GM21447 (cell line): ENCODE results near the gene HOXB4.
A peak's percentile ranks its signal among the peaks of the same experiment; 100 is the strongest.

ENCODE experiments used
- ATAC-seq: cut with Tn5 transposase; IDR thresholded peaks from one replicate; pipeline ENCODE4 v1.9.1; 2021; ENCODE audit not compliant: unreplicated experiment

The HOXB4 gene

DNA sequence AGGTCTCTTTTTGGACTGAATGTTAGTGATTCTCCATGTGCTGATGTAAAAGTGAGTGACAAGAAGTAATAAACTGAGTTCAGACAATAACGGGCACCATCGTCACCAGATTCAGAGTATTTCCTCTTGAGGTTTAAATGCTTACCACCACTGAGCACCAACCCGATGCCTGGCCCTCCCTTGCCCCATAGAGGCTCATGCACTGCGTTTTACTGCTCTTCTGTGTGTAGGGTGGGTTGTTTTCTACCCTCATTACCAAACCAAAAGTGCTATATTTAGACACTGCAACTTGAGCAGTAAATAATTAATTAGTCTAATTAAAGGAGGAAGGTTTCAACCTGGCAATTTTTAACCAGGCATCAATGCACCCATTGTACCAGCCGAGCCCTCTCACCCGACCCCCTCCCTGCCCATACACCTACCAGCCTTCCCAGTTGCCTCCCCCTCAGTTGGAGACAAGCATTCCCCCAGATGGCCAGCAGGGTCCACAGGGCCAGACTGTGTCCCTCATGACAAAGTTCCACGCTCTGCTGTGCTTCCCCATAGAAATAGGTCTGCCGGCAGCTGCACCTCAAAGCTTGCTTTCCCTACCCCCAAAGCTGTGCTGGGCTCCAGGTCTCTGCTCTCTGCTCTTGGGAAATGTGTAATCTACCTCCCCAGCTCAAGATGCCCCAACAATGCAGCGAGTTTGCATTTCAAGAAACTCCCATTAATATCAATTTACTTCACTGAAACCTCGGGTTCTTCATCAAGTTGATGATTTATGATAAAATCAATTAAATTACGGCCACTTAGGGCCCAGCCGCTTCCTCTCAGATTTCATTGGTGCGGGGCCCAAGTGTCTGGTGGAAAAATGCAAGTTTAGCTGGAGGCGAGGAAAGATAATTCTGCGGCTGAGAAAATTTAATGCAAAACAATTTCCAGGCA lies 16.0 kb downstream of the HOXB4 start:
- ATAC-seq = peak; percentile 61

DNA sequence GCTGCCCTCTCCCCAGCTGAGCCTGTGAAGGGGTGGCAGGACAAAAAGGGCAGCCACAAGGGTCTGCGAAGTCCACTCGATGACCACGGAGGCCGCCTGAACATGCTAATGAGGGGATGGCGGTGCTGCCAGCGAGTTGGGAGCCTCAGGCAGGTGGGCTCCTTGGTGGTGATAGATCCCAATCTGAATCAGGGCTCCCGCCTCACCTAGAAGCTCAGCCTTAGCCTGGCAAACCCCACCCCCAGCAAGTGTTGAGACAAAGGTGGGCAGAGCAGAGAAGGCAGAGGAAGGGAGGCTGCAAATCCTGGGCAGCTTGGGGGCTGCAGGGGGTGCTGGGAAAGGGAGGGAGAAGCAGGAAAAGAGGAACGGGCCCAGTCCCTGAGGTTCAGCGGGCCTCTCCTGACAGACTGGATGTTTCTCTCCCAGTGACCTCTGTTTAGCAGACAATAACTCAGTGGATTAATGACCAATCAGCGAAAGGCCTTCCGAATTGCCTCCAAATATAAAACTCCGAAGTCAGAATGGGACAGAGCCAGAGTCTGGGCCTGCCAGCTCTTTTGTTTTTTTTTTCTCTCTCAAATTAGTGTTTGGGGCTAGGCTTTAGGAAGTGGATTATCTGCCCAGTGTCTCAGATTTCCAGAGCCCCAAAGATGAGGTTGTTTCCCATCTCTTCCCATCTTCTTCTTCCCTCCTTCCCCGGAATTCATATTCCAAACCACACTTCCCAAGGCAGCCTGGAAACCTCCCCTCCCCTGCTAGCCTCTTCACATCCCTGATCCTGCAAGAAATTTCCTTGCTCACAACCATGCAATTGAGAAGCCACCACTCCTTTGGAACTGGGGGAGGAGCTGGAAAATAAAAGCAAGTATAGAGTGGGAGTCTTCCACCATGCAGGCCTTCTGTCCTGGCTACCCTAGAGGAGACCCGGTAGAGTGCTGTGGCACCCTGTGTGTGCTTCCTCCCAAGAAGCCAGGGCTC lies 18.0 kb downstream of the HOXB4 start:
- ATAC-seq = no peak

DNA sequence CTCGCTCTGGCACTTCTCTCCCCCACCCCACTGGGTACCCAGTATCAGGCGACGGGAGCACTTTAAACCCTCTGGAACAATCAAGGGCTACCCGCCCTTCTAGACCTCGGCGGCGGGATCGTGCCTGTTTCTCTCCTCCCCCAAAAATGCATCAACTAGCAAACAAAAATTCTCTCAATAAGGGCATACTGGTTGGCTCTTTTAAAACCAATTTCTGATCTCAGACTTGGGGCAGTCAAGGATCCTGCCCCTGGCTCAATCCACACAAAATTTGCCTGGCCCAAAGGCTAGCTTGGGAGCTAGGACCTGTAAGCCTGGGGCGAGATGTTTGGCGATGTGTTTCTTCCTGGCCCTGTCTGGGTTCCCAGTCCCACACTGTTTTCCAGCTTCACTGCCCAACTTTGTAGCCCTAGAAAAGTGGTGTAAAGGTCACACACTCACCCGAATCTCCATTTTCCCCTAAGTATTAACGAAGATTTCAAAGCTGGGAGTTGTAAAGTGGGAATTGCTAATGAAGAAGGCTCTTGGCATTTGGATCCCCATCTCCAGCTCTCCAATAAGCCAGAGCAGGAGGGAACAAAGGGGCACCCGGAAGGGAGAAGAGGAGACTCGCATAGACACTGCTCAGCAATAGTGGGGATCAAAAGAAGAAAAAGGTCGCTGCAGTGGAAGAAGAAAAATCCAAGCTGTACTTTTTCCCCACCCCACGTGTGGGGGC lies 18.9 kb downstream of the HOXB4 start:
- ATAC-seq = no peak

DNA sequence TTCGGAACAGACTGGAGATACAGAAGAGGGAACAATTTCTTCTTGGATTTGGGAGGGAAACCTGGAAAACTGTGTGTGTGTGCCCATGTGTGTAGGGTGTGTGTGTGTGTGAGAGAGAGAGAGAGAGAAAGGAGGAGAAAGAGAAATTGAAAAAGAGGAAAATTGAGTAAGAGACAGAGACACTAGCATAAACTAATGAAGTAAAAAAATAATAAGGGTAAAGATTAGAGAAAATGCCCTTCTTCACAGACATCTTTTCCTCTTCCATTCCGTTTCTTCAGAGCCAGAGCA lies 19.4 kb downstream of the HOXB4 start:
- ATAC-seq = no peak

DNA sequence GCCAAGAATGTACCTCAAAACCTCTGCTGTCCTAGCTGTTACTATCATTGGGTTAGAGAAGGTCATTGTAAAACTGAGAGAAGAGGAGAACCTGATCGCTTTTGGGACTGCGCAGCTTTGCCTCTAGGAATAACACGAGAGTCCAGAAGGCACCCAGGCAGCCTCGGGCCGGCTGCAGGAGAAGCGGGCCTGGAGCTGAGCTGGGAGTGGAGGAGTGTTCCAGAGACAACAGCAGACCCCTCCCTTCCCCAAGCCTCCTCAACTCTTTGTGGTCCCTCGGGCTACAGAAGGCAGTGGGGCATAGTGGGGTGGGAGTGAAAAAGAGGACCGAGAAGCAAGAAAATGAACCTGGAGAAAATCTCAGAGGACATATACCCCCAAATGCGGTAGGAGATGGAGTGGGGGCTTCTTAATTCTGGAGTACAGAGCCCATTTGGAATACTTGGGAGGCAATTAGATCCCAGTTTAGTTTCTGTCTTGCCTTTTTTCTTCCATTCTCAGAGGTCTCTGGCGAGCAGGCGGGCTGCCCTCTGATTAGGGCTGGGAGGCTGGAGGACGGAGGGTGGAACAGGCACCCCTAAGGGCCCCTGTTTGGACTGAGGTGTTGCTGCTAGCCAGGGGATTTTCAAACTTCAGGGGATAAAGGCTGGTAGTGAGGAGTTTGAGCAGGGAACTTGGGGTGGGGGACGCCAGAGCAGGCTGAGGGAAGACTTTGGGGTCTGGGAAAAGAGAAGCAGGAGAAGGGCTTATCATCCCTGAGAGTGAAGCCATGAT lies 19.9 kb downstream of the HOXB4 start:
- ATAC-seq = no peak

DNA sequence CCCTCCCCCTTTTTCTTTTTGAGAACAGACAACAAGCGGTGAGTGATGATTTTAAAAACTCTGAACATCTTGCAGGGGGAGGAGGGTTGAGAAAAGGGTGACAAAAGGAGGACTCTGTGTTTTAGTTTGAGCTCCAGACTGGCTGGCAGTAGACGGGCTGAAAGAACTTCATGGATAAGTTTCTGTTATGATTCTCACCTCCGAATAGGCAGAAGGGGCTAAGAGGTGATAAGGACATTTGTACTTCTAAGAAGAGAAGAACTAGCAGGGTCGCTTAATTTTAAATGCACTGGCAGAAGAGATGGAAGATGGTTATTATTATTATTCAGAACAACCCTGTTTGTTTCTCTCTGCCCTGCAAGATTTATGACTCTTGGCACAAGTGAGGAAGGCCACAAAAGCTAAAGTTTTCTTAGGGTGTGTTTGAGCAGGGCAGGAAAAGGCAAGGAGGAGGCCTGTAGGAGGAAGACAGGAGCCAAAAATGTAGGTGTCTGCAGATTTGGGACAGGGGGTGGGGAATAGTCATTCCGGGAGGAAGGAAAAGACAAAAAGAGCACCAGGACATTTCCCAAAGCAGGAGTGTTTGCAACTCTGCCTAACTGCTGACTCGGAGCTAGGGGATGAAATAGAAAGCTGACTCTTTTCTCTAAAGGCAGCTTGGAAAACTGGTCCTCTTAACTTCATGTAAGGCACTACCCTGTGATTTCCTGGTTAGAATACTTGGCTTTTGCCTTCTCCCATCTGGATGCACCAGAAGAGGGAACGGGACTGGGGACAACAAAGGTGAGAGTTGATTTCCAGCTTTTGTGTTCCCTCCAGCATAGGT lies 21.4 kb downstream of the HOXB4 start:
- no peak for ATAC-seq

DNA sequence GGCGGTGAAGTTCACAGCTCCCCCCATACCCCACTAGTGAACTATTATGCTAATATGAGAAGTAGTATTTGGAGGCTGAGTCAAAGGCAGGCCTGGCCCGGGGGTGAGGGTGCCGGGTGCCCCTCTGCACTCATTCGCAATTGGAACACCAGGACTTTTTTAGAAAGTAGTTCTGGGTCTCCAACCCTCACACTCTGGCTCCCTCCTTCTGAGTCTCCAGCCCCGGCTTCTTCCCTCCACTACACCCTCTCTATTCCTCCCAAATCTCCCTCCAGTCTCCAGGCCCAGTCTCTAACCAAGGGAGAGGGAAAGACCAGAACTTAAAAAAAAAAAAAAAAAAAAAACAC lies 21.9 kb downstream of the HOXB4 start:
- ATAC-seq = no peak

DNA sequence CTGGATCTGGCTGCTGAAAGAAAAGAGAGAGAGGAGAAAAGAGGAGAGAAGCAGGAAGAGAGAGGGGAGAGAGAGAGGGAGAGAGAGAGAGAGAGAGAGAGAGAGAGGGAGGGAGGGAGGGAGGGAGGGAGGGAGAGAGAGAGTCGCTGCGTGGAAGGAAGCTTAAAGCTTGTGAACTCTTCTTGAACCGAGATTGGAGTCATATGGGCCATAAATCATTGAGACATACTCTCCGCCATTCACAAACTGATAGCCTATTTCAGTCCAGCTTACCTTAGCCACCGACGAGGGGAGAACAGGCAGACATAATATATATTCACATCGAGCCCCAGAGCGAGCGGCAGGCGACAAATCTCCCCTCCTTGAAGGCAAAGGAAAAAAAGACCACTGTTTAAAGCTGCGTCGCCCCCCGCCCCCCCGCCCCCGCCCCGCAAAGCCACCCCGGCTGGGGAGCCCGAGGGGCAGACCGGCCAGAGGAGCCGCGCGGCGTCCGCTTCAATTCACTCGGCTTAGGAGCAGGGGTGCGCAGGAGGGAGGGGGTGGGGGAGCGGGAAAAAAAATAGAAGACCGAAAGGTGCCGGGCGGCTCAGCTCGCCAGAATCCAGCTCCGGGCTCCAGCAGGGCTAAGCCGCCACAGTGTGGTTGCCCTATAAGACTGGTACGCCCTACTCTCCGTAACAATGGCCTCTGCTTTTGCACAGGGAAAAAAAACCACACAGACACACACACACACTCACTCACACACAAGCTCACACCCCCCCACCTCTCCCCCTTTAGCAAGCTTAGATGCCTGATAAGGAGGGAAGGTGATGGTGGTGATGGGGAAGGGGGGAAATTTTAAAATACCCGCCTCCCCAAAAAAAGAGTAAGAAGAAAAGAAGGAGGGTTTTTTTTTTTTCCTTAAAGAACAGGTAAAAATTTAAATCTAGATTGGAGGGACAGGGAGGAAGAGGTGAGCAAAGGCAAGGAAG lies 22.6 kb downstream of the HOXB4 start:
- ATAC-seq = no peak

DNA sequence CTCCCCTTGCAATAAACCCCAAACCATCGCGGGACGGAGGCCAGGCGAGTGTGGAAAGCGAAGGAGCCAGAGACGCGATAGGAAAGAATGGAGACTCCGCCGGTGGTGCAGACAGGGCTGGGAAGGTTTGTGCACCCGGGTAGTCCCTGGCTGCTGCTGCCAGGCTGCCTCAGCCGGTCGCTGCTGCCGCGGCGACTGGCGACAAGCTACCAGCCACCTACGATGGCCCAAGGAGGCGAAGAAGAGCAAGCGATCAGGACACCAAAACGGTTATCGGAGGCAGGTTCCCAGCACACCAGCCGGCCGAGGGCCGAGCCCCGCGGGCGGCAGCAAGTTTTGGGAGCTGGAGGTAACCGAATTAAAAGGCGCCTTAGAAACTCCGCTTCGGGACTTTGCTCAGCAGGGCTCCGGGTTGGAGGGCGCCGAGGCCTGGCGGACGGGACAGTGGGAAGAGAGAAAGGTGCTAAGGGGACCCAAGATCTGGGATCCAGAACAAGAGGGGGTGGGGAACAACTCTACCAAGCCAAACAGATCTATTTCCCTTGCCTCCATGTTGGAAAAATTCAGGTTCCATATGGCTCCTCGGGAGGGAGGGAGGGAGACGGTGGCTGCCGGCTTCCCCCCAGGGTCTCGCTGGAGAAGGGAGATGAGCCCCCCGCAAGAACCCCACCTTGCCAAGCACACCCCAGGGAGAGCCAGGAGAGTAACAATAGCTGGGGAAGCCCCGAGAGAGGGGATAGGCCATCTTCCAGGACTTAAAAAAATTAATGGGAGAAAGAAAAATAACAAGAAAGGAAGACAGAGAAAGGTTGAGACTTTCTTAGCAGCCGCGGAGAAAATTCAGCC lies 23.5 kb downstream of the HOXB4 start:
- ATAC-seq = no peak

DNA sequence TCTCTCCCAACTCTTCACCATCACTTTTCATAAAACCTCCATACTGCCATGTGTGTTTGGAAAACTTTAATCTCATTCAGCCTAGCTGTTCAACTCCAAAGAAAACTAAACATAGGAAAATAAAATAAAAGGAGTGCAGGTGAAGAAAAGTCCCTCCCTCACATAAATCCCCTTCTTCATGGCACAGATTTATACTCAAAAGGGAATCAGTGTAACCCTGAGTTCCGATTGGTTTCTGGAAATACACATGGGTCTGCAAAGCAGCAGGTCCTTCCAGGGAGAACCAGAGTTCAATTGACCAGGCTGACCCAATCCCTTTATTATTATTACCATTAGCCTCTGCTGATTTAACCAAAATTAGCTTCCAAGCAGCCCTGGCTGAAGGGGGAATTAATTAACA lies 24.3 kb downstream of the HOXB4 start:
- no peak for ATAC-seq

DNA sequence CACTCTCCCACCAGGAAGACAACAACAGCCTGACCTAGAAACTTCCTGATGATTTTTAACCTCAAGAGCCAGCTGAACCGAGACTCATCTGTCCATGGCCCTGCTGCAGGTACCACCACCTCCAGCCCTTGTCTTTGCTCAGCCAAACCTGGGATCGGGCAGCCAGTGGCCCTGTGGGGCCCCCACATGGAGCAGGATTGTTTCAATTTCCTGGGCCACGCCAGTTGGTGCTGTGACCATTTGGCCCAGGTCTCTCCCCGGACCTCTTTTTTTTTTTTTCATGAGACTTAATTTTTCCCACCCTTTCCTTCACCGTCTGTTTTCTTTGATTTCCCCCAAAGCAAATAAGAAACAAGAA lies 25.0 kb downstream of the HOXB4 start:
- ATAC-seq = no peak

DNA sequence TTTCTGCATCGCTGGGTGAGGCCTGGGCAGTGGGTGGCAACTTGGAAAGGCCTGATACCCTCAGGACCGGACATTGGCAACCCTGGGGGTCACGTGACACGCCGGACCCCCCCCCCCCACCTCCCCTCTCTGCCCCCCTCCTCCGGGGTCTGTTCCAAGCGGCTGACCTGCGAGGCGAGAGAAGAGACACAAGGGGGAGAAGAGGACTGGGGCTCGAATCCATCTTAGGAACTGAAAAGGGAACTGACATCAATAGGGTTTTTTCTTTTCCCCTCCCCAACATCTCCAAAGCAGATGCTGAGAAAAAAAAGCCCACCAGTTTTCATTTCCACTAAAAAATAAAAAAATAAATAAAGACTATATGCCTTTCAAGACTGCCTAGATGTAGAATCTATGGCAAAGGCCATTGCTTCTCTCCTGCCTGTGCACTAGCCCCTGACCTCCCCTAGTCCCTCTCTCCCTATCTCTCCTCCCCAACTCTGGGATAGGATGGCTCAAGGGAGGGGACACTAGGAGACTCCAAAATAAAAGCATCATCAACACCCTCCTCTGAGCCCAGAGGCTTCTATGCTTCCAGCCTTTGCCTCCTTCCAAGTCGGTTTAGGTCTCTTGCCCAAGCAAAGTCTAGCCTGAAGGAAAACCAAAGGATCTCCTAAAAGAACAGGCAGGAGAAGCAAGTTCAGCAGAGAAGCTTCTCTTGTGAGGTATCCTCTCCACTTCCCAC lies 25.5 kb downstream of the HOXB4 start:
- ATAC-seq = no peak

DNA sequence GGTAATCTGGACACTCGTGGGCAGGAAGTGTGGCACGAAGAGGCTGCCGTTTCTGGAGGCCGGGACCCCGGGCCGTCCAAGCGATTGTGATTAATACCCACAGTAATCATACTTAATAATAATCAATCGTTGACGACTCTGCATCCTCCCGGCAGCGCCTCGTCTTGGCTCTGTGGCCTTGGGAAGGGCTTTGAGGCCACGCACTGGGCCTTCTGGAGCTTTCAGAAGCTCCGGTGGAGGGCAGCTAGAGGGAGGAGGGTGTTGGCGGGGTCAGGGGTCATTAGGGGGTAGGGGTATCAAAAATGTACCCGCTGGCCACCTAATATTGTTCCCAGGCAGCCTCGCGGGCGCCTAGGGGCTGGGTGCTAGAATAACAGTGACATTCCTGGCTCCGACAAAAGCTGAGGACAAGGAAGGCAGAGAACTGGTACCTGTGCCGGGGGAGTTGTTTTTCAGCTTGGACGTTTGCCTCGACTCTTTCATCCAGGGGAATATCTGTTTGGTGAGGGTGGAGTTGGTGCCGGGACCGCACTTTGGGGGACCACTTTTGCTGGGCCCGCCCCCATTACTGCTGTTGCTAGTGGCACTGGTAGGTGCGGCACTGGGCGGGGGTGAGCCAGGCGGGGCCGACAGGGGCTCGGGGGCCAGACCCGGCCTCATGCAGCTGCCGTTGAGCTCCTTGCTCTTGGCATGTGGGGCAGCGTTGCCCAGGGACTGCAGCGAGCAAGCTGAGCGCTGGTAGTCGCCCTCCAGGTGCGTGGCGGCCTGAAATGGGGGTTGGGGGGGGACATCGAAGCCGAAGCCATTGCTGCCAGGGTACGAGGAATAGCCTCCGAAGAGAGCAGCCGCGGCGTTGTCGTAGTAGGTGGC lies 26.3 kb downstream of the HOXB4 start:
- no peak for ATAC-seq

DNA sequence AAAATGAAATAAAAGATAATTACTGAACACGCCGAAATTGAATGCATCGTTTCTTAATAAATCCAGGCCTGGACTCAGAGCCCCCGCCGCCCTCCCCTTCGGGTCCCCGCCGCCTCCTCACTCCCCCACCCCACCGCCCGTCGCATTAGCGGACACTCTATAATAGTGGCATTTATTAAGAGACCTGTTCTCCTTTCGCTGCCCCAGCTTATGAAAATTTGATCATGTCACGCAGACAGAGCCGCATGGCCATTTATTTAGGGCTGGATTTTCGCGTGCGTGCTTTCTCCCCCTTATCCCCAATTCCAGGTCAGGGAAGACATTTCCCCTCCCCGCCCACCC lies 27.0 kb downstream of the HOXB4 start:
- no peak for ATAC-seq

DNA sequence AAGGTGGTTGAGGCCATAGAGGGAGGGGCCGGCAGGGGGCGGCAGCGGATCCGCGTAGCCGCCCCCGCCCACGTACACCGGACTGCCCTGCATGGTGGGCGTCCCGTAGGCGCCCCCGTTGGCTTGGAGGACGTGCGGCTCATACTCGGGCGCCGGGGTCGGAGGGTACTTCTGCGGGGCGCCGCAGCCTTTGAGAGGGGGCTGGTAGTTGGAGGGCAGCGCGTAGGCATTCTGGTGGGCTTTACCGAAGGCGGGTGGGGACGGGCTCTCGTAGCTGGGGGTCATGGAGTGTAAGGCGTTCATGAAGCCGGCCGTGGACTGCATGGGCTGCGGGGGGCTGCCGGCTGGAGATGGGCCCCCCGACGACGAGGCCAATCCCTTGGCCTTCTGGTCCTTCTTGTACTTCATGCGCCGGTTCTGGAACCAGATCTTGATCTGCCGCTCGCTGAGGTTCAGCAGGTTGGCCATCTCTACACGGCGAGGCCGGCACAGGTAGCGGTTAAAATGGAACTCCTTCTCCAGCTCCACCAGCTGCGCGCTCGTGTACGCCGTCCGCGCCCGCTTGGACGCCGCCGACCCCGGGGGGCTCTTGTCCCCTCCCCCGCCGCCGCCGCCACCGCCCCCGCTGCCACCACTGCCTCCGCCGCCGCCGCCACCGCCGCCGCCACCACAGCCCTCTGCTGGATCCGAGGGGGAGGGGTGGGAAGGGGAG lies 27.5 kb downstream of the HOXB4 start:
- ATAC-seq = no peak
